Measurements from ENCODE around the gene DHRS3.

GRCh38 chr1:12629511-12629956, 11.5 kb upstream of the DHRS3 start:
- TF ChIP-seq, protein P1, sequence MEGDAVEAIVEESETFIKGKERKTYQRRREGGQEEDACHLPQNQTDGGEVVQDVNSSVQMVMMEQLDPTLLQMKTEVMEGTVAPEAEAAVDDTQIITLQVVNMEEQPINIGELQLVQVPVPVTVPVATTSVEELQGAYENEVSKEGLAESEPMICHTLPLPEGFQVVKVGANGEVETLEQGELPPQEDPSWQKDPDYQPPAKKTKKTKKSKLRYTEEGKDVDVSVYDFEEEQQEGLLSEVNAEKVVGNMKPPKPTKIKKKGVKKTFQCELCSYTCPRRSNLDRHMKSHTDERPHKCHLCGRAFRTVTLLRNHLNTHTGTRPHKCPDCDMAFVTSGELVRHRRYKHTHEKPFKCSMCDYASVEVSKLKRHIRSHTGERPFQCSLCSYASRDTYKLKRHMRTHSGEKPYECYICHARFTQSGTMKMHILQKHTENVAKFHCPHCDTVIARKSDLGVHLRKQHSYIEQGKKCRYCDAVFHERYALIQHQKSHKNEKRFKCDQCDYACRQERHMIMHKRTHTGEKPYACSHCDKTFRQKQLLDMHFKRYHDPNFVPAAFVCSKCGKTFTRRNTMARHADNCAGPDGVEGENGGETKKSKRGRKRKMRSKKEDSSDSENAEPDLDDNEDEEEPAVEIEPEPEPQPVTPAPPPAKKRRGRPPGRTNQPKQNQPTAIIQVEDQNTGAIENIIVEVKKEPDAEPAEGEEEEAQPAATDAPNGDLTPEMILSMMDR (IDR thresholded peaks at IDR 0.05): no peak
- no peak for TF ChIP-seq POLR2A (IDR thresholded peaks at IDR 0.05)

All from body of pancreas (tissue), 4 donors.